ENCODE results near the gene PRELP. TPM values are rescaled to one million over a fixed set of nuclear protein-coding genes. Genes with fewer than 3 reads are reported as not detected.

Gene PRELP
- total RNA-seq, 2 donors from 2014 or later = 232 to 244 TPM

GRCh38 chr1:203450001-203450400 lies 25.6 kb upstream of the PRELP start:
- Histone ChIP-seq H3K9me3 (no peaks in the 10 kb centered on the region), H3K27me3 (replicated peaks; ENCODE audit: insufficient read depth) (no peaks in the 10 kb centered on the region), H3K36me3 (no peaks in the 10 kb centered on the region), H3K4me1 (ENCODE audit: control insufficient read depth in 1 of 2, low read depth in 2 of 2) (peaks cover 0 to 26% of the 10 kb centered on the region in 2 donors), H3K27ac (no peak overlapping the region), H3K4me3 (no peak overlapping the region)
- ATAC-seq (ENCODE audit: insufficient number of reproducible peaks, low FRiP score, low read depth) = no peak
- TF ChIP-seq, protein P1, sequence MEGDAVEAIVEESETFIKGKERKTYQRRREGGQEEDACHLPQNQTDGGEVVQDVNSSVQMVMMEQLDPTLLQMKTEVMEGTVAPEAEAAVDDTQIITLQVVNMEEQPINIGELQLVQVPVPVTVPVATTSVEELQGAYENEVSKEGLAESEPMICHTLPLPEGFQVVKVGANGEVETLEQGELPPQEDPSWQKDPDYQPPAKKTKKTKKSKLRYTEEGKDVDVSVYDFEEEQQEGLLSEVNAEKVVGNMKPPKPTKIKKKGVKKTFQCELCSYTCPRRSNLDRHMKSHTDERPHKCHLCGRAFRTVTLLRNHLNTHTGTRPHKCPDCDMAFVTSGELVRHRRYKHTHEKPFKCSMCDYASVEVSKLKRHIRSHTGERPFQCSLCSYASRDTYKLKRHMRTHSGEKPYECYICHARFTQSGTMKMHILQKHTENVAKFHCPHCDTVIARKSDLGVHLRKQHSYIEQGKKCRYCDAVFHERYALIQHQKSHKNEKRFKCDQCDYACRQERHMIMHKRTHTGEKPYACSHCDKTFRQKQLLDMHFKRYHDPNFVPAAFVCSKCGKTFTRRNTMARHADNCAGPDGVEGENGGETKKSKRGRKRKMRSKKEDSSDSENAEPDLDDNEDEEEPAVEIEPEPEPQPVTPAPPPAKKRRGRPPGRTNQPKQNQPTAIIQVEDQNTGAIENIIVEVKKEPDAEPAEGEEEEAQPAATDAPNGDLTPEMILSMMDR (IDR thresholded peaks at IDR 0.05) = no peak
- DNase-seq (ENCODE audit: low spot score) = no peak

DNA sequence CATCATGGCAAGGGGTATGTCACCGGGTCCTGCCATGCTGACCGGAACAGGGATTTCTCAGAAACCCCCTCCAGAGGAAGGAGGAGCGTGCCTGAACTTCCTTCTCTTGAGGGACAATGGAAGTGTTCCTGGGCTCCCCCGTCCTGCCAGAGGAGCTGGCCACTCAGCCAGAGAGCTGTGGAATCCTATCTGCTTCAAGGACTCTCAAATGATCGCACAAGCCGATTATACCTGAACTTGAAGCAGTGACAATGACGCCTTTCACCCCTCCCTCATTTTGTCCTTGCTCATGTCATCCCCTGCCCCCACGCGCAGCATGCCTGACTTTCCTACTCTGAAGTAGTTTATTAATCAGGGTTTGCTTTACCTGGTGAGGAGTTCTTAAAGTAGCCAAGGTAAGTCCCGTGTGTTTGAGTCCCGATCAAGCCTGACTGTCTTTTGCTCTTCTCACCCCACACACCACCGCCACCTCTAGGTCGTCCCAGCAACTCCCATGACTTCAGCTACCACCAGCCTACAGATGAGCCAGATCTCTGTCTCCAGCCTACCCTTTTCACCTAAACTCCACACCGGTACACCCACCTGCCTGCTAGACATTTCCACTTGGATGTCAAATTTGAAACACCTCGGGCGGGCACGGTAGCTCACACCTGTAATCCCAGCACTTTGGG lies 25.0 kb upstream of the PRELP start:
- DNase-seq (ENCODE audit: low spot score) (no peak), ATAC-seq (ENCODE audit: insufficient number of reproducible peaks, low FRiP score, low read depth) (no peak)
- peaks cover 0 to 26% of the 10 kb centered on the region in 2 donors for H3K4me1 ChIP-seq (ENCODE audit: control insufficient read depth in 1 of 2, low read depth in 2 of 2)
- H3K27me3 ChIP-seq (replicated peaks; ENCODE audit: insufficient read depth) = no peaks in the 10 kb centered on the region
- no peak overlapping the region for H3K27ac ChIP-seq
- no peak overlapping the region for H3K4me3 ChIP-seq
- TF ChIP-seq, protein P1 (IDR thresholded peaks at IDR 0.05) = no peak
- no peaks in the 10 kb centered on the region for H3K9me3 ChIP-seq
- no peaks in the 10 kb centered on the region for H3K36me3 ChIP-seq

DNA sequence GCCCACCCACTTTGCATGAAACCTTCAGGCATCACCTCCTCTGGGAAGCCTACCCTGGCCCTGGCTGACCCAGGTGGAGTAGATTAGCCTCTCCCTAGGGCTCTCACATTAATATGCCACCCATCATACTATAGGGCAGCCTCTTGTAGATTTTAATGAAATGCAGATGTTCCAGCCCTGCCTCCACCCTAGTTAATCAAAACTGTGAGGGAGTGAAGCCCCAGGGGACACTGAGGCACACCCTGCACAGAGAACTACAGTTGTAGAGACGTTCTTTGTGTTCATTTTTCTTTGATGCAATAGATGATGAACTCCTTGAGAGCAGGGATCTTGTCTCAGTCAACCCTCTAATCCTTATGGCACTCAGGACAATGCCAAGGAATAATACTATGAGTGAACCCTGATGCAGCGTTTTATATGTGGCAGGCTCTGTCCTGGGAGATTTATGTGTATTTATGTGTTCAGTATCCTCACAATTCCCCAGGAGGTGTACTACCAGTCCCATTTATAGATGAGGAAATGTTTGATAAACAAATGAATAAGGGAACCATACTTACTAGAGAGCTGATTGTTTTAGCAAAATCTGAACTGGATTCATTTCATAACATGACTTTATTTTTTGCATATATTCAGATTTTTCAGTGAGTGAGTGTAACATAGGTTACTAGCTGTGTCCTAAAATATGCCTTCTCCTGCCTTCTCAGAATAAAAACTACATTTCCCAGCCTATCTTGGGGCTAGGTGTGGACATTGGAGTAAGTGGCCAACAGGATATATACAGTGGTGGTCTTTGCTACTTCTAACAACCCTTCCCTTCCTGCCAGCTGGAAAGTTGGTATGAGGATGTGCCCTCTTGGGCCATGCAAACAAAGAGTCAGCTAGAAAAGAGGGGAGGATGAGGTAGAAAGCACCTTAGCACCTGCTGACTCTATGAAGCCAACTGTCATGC lies 23.5 kb upstream of the PRELP start:
- no peak for ATAC-seq (ENCODE audit: insufficient number of reproducible peaks, low FRiP score, low read depth)
- H3K27me3 ChIP-seq (replicated peaks; ENCODE audit: insufficient read depth) = no peaks in the 10 kb centered on the region
- no peak overlapping the region for H3K27ac ChIP-seq
- no peak for DNase-seq (ENCODE audit: low spot score)
- TF ChIP-seq, protein P1 (IDR thresholded peaks at IDR 0.05) = no peak
- peaks cover 0 to 26% of the 10 kb centered on the region in 2 donors for H3K4me1 ChIP-seq (ENCODE audit: control insufficient read depth in 1 of 2, low read depth in 2 of 2)
- no peaks in the 10 kb centered on the region for H3K36me3 ChIP-seq
- no peaks in the 10 kb centered on the region for H3K9me3 ChIP-seq
- H3K4me3 ChIP-seq = no peak overlapping the region

DNA sequence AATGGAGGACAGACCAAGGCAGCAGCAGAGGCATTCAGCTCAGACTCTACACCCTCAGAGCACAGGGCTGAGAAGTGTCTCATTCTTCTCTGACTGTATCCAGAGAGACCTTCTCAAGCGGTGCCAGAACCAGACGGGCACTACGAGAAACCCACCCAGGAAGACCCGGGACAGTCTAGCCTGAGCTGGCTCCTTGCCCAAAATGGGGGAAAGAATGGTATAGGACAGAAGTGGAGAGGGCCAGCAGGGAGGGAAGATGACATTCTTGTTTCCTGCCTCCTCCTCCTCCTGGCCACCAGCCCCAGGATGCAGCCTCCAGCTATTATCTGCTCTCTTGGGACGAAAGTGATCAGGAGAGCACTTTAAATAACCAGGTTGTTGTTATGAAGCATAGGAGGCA lies 22.6 kb upstream of the PRELP start:
- H3K4me1 ChIP-seq (ENCODE audit: control insufficient read depth in 1 of 2, low read depth in 2 of 2) = peaks cover 0 to 18% of the 10 kb centered on the region in 2 donors

More for the DNA sequence above, 22.6 kb upstream of the PRELP start:
- Histone ChIP-seq H3K27ac (no peak overlapping the region), H3K27me3 (replicated peaks; ENCODE audit: insufficient read depth) (no peaks in the 10 kb centered on the region), H3K4me3 (no peak overlapping the region), H3K9me3 (no peaks in the 10 kb centered on the region), H3K36me3 (no peaks in the 10 kb centered on the region)
- TF ChIP-seq, protein P1 (IDR thresholded peaks at IDR 0.05) = no peak
- no peak for DNase-seq (ENCODE audit: low spot score)
- ATAC-seq (ENCODE audit: insufficient number of reproducible peaks, low FRiP score, low read depth) = no peak

All from thoracic aorta (tissue), 2 donors.